NCI-H82 (cell line): ENCODE results near the gene ARFIP2.

Experiments used
- DNase-seq: peaks from one replicate; lab custom pipeline; 2025; lab: John Stamatoyannopoulos, UW

ARFIP2 gene

GRCh38 chr11:6482441-6482840, 1.3 kb upstream of the ARFIP2 start:
- no peak for DNase-seq

GRCh38 chr11:6481924-6482275, 769 bp upstream of the ARFIP2 start:
- peak; percentile 12 for DNase-seq

GRCh38 chr11:6480299-6480914, 724 bp downstream of the ARFIP2 start:
- DNase-seq: no peak

- no peak for DNase-seq
These were observed 4.6 kb downstream of the ARFIP2 start for GRCh38 chr11:6476571-6476970.

GRCh38 chr11:6475936-6476335, 5.2 kb downstream of the ARFIP2 start:
- peak; percentile 30 for DNase-seq

- DNase-seq: no peak
These were observed 6.2 kb downstream of the ARFIP2 start for GRCh38 chr11:6474806-6475500.

- no peak for DNase-seq
These were observed 6.7 kb downstream of the ARFIP2 start for GRCh38 chr11:6474413-6474792.

- peak; percentile 91 for DNase-seq
These were observed 7.4 kb downstream of the ARFIP2 start, which contains the start of gene TRIM3 for GRCh38 chr11:6473451-6474412. Gene TRIM3, minus strand, starts transcription at chr11:6473941. Its CDS starts 8,246 bp downstream, at chr11:6465695.

- peak; percentile 13 for DNase-seq
These were observed 8.2 kb downstream of the ARFIP2 start for GRCh38 chr11:6472934-6473333.

GRCh38 chr11:6469599-6469998, 11.5 kb downstream of the ARFIP2 start:
- no peak for DNase-seq

- DNase-seq: peak; percentile 96
These were observed 12.2 kb downstream of the ARFIP2 start for GRCh38 chr11:6468712-6469495.

- DNase-seq: no peak
These were observed 22.1 kb downstream of the ARFIP2 start for GRCh38 chr11:6459099-6459450.

- no peak for DNase-seq
These were observed 22.6 kb downstream of the ARFIP2 start for GRCh38 chr11:6458352-6459098.

- no peak for DNase-seq
These were observed 23.4 kb downstream of the ARFIP2 start for GRCh38 chr11:6457581-6458320.

- DNase-seq: no peak
These were observed 24.6 kb downstream of the ARFIP2 start for GRCh38 chr11:6456361-6457073.

GRCh38 chr11:6455070-6455469, 26.1 kb downstream of the ARFIP2 start:
- DNase-seq: no peak

- no peak for DNase-seq
These were observed 28.0 kb downstream of the ARFIP2 start for GRCh38 chr11:6453152-6453551.

- no peak for DNase-seq
These were observed 28.9 kb downstream of the ARFIP2 start for GRCh38 chr11:6452219-6452618.

- DNase-seq: no peak
These were observed 32.6 kb downstream of the ARFIP2 start for GRCh38 chr11:6448574-6448973.
